Esophagus mucosa (tissue), 1 donor: ENCODE measurements around the gene TLDC2. TPM values are rescaled to one million over a fixed set of nuclear protein-coding genes. Genes with fewer than 3 reads are reported as not detected.
"Not testable (repeated sequence)": the region's sequence is repeated elsewhere in the genome, so short reads cannot be mapped to it uniquely, and the experiment has no call there.

Experiments used
- ATAC-seq: fragments of 200-7000 bp; cut with Tn5 transposase; one replicate; pipeline ENCODE4 v1.9.1; 2020
- total RNA-seq: library from RNA; stranded (reverse); gene quantifications from one replicate; pipeline ENCODE4 v1.2.4, GENCODE V29; 2023
- donor health status: DM: yes; HTN: yes; CAD: no.

TLDC2 gene
- total RNA-seq = 0.20 TPM

DNA sequence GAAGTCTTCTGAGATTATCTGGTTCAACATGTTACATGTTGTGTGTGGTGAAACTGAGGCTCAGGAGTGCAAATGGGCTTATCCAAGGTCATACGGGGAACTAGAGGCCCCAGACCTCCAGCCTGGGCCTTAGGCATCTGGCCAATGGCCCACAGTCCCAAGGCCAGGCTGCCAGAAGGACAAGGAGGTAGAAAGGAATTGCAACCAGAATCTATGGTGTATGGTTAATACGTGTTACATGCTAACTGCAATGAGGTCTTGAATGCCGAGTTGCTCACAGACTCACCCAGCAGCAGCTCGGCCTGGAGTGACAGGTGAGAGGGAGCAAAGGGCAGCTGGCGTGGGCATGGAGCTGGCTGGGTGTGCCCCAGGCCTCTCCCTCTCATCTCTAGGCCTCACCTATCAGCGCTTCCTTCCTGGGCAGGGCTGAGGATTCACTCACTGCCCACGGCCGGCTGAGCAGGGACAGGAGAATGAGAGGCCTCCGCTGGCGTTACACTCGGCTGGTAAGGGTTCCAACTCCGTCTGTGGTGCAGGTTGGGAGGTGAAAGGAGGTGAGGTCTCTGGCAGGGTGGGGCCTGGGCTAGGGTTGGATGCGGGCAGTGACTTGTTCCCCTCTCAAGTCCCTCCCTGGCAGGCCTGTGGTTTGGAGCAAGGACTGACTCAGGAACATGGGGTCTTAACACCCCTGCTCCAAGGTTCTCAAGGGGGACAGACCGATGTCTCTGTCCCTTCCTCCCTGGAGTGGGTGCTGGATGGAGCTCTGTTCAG, at the start of gene TLDC2:
Gene TLDC2 (plus strand): TSS at position 437 of the 771 bp plus-strand sequence. CDS start 37 bp downstream, at position 474.
- ATAC-seq = peak; percentile 87

DNA sequence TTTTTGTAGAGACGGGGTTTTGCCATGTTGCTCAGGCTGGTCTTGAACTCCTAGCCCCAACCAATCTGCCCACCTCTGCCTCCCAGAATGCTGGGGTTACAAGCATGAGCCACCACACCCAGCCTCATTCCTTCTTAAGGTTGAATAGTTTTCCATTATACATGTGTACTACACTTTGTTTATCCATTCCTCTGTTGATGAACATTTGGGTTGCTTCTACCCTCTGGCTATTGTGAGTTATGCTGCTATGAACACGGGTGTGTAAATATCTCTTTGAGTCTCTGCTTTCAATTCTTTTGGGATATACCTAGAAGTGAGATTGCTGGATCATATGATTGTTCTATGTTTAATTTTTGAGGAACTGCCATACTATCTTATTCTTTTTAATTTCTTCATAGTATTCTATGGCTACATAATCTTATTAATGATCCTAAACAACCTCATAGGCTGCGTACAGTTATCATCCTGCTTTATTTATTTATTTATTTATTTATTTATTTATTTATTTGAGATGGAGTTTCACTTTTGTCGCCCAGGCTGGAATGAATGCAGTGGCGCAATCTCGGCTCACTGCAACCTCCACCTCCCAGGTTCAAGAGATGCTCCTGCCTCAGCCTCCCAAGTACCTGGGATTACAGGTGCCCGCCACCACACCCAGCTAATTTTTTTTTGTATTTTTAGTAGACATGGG, 49.2 kb upstream of the TLDC2 start:
- no peak for ATAC-seq

DNA sequence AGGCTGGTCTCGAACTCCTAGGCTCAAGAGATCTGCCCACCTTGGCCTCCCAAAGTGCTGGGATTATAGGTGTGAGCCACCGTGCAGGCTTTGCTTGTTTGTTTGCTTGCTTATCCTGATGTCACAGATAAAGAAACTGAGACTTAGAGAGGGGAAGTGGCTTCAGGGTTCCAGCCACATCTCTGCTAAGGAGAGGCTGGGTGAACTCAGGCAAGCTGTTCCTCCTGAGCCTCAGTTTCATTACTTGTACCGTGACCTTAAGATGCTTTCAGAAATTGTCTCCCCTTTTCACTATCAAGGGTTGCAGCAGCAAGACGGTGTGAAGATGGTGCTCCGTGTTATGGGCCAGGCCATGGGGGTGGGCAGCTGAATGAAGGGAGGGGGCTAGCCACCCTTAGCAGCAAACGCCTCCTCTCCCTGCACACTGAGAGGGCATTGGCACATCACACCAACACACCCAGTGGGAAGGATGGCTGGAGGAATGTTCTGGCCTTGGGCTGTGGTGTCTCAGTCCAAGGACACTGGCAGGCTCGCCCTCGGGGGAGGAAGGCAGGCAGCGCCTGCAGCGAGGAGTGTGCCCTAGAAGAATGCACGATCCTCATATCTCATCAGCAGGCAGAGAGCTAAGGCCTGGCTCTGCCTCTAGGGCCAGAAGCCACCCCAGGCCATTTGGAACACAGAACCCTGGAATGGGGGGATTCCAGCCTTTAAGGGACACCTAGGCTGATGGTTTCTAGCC, 48.2 kb upstream of the TLDC2 start:
- ATAC-seq = no peak

DNA sequence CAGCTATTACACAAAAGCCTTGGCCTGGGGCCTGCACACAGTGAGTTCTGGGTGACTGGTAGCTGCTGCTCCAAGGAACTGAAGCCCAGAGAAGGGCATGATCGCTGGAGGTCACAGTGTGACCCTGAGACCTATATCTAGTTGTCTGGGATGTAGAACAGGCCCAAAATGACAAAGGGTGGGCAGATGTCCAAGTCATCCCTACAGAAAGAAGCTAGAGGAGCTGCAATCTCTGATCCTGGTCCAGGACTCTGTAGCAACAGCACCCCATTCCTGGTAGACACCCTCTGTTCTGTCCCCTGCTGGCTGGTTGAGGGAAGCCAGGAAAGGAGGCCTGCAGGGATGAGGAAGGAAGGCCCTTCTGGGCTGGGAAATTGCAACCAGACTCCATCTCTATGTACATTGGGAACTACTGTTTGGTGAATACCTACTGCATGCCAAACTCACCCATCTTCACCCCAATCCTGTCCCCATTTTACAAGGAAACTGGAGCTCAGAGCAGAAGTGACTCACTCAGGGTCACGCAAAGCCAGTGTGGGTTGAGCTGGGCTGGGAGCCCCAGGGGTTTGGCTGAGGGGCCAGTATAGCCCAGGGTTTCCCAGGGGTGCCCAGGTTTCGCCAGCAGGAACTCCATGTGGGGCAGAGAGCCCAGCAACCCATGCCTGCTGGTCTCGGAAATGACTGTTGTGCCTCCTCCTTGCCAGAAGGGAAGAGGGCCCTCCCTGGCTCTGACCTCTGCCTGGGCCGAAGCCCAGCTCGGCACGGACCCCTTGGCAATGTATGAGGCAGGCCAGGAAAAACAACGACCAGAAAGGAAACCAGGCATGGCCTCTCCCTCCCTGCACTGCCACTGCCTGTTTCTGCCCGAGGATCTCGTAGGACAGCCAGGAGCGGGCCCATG, 44.9 kb upstream of the TLDC2 start:
- peak; percentile 24 for ATAC-seq

DNA sequence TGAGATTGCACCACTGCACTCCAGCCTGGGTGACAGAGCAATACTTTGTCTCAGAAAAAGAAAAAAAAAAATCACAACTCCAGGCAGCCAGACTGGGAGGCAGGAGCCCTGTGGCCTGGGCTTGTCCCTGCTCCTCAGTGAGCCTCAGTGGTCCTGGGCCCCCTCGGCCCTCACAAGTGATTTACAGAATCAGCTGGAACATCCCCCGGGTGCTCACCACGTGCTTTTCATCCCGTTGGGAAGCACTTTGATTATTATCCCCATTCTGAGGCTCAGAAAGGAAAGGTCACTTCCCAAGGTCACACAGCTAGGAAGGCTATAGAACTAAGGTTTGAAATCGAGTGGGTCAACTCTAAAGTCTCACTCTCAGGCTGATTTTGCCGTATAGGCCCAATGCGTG, 43.1 kb upstream of the TLDC2 start:
- no peak for ATAC-seq

- no peak for ATAC-seq
Observed at GRCh38 chr20:36833275-36834020, 42.5 kb upstream of the TLDC2 start.

DNA sequence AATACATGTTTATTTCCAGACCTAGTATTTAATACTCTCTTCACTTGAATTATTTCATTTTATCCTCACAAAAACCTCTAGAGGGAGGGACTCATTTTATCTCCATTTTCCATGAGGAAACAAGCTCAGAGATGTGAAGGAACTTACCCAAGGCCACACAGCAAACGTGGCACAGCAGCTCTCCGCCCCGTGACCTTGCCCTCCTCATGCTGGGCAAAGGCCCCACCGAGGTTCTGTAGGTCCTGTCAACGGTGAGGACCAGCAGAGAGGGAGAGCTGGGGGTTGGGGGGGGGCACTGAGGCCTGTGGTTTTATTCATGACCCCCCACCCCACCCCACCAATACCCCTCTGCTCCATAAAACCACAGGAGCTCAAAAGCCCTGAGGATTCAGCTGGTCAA, 40.9 kb upstream of the TLDC2 start:
- ATAC-seq = no peak

GRCh38 chr20:36835453-36836198, 40.3 kb upstream of the TLDC2 start:
- peak; percentile 94 for ATAC-seq

- ATAC-seq = peak; percentile 23
Observed at GRCh38 chr20:36836591-36837269, 39.2 kb upstream of the TLDC2 start.

GRCh38 chr20:36838376-36838775, 37.6 kb upstream of the TLDC2 start:
- not testable (repeated sequence) for ATAC-seq

DNA sequence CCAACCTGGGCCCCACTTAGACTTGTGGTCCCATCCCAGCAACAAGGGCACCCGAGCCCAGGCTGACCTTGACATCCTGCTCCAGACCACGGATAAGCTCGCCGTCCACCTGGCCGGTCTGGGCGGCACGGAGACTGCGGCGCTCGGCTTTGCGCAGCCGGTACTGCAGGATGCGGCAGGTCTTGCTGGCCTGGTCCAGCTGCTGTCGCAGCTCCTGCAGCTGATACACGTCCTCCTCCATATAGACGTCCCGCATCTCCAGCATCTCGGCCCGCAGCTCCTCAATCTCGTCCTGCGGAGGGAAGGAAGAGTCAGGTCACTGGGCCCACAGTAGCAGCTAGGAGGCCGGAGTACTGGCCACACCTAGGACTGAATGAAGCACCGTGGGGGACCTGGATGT, 36.8 kb upstream of the TLDC2 start:
- ATAC-seq = no peak

GRCh38 chr20:36841030-36841429, 34.9 kb upstream of the TLDC2 start:
- not testable (repeated sequence) for ATAC-seq

DNA sequence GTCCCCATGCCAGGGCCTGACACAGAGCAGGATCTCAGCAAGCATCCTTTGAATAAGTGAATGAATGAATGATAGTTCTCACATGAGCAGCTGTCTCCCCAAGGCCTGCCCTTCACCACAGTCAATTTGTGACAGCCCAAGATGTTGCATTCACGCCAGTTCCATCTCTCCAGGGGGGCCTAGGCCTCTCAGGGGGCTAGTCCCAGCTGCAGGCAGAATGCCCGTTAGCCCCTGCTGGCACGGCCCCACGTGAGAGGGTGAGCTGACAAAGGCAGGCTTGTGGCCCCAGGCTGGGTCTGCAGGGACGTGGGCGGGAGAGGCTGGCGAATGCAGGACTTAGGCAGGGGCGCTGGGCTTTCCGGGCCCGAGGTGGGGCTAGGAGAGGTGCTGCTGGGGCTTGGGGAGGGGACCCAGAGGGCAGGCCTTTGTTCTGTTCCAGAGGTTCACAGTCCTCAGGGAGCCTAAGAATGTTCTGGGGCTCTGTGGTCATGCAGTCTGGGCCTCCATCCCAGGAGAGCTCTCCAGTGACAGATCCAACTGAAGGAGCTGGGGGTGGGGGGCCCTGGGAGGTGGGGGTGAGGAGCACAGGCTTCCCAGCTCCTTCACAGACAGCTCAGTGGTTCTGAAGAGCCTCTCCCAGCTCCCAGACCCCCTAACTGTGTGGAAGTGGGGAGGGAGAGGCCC, 30.5 kb upstream of the TLDC2 start:
- no peak for ATAC-seq

DNA sequence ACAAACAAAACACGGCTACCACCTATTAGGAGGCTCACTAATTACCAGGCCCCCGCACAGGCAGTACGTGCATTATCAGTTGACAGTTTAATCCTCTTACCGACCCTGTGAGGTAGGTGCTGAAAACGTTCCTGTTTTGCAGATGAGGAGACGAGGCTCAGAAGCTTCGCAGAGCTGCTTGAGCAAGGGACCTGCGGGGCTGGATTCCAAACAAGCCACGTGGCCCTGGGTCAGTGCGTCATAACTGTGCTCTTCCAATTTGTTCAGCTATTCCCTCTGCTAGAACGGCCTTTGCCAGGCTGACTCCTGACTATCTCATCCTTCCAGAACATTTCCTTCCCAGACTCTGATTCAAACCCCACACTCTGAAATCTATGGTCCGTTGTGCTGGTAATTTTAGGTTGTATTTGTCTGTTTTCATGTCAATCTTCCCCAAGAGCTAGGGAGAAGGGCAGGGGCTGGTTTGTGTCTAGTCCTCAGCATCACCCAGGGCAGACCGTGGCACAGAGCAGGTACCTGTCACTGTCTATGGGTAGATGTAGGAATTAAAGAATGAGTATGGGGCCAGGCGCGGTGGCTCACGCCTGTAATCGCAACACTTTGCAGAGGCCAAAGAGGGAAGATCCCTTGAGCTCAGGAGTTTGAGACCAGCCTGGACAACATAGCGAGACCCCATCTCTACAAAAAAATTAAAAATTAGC, 28.8 kb upstream of the TLDC2 start:
- peak; percentile 66 for ATAC-seq

DNA sequence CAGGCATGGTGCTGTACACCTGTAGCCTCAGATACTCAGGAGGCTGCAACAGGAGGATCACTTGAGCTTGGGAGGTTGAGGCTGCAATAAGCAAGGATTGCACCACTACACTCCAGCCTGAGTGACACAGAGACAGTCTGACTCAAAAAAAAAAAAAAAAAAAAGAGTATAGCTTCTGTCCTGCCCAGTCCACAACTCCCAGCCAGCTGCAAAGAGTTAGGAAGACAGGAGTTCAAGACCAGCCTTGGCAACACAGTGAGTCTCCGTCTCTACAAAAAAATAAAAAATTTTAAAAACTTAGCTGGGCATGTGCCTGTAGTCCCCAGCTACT, 28.3 kb upstream of the TLDC2 start:
- no peak for ATAC-seq

DNA sequence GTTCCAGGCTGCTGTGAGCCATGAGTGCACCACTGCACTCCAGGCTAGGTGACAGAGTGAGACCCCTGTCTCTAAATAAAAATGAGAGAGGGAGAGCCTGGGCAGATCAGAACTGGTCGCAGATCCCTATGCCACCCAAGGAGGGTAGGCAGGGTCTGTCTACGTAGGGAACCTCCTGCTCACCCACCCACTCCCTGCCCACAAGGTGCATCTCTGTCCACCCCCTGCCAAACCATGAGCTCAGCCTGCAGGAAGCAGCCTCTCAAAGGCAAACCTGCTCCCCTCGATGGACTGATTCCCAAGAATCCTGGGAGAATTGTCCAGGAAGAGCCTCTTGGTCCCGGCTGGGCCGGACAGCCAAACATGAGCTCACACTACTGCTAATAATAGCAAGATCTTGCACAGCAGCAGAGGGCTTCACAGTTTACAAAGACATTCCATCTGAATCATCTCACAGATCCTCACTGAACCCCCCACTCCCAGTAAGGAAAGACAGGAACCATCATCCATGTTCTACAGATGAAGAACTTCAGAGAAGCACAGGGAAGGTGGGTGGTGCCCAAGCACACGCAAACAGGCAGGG, 27.8 kb upstream of the TLDC2 start:
- ATAC-seq = no peak

- no peak for ATAC-seq
Observed at GRCh38 chr20:36848677-36849076, 27.3 kb upstream of the TLDC2 start.

- no peak for ATAC-seq
Observed at GRCh38 chr20:36849333-36850065, 26.4 kb upstream of the TLDC2 start.
